Activated T-cell treated with anti-CD3 and anti-CD28 coated beads, Interleukin-2, amount 50 U/mL, for 72 hours (primary cell): Measurements from ENCODE around the gene RBM19. TPM values are rescaled to one million over a fixed set of nuclear protein-coding genes. Genes with fewer than 3 reads are reported as not detected.
"Not testable (repeated sequence)": the region's sequence is repeated elsewhere in the genome, so short reads cannot be mapped to it uniquely, and the experiment has no call there.

Source experiments
- ATAC-seq, 2 donors: fragments of 150-1000 bp; cut with Tn5 transposase; replicated peaks in 1 of 2; 2 replicates each; pipeline ENCODE4 v1.10.0; 2021; ENCODE audit warnings: moderate library complexity in 2 of 2, mild to moderate bottlenecking in 1 of 2
- DNase-seq, 2 donors: peaks; one replicate each; pipeline ENCODE4 v3.0.0; 2021 to 2022; ENCODE audit warnings: mixed read lengths in 1 of 2
- H3K27ac Mint-ChIP-seq: one replicate; pipeline ENCODE4 v1.8.0; 2022; ENCODE audit warnings: mild to moderate bottlenecking, moderate library complexity, mixed read lengths
- H3K27me3 Mint-ChIP-seq: one replicate; pipeline ENCODE4 v1.8.0; 2022; ENCODE audit warnings: low read depth, mixed read lengths
- H3K36me3 Mint-ChIP-seq, 2 donors: one replicate each; pipeline ENCODE4 v1.8.0; 2022; ENCODE audit warnings: mixed read lengths in 2 of 2, mild to moderate bottlenecking in 1 of 2; ENCODE audit not compliant: insufficient read depth in 2 of 2
- H3K4me1 Mint-ChIP-seq: one replicate; pipeline ENCODE4 v1.8.0; 2022; ENCODE audit warnings: low read depth, mixed read lengths
- H3K4me3 Mint-ChIP-seq, 2 donors: one replicate each; pipeline ENCODE4 v1.8.0; 2022; ENCODE audit warnings: mild to moderate bottlenecking in 2 of 2, mixed read lengths in 2 of 2, moderate library complexity in 2 of 2
- H3K9me3 Mint-ChIP-seq, 2 donors: one replicate each; pipeline ENCODE4 v1.8.0; 2022; ENCODE audit warnings: mixed read lengths in 2 of 2
- total RNA-seq, 2 donors: library from RNA; stranded (reverse); gene quantifications; one replicate each; pipeline ENCODE4 v1.2.3, GENCODE V29; 2022

Gene RBM19
- total RNA-seq, 2 donors from 2014 or later = 76.2 to 84.8 TPM

DNA sequence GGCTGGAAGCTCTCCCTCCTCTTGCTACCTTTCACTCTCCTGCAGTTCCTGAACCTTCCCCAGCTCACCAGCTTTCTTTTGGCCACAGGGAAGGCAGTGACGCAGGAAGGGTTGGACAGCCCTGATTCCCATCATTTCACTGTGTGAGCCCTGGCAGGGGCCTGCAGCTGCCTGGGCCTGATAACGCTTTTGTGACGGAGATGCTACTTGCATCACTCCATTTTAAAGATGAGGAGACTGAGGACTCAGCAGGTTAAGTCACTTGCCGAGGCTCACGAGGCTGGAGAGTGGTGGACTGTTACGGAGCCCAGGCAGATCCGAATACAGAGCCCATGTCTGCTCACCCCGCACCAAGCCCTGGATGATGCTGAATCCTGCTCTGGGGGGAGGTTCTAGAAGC is 145.3 kb downstream of the RBM19 start:
- no peak for DNase-seq
- H3K9me3 Mint-ChIP-seq = no peaks in the 10 kb centered on the region
- no peaks in the 10 kb centered on the region for H3K36me3 Mint-ChIP-seq
- no peak overlapping the region for H3K4me3 Mint-ChIP-seq
- ATAC-seq = no peak
- H3K27me3 Mint-ChIP-seq = no peaks in the 10 kb centered on the region
- H3K4me1 Mint-ChIP-seq = no peaks in the 10 kb centered on the region
- no peak overlapping the region for H3K27ac Mint-ChIP-seq

DNA sequence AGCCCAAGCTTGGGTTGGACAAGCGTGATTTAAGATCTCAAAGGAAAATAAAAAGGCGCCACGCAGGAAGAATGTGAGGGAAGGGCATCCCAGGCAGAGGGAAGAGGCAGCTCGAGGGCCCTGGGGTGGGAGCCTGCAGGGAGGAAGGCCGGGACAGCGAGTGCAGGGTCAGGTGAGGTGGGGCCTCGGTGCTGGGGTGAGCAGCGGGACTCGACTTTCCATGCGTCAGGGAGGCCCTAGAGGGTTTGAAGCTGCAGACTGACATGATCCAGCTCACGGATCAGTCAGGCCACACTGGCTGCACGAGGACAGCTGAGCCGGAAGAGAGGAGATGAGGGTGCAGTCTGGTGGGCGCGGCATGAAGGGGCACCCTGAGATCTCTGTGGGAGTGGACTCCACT is 145.8 kb downstream of the RBM19 start:
- no peaks in the 10 kb centered on the region for H3K4me1 Mint-ChIP-seq
- peaks cover 0 to 5% of the 10 kb centered on the region in 2 donors for H3K36me3 Mint-ChIP-seq
- no peak overlapping the region for H3K4me3 Mint-ChIP-seq
- peak overlapping the region; percentile 74 for H3K27ac Mint-ChIP-seq
- no peak for ATAC-seq
- H3K27me3 Mint-ChIP-seq = no peaks in the 10 kb centered on the region
- H3K9me3 Mint-ChIP-seq = no peaks in the 10 kb centered on the region
- no peak for DNase-seq

DNA sequence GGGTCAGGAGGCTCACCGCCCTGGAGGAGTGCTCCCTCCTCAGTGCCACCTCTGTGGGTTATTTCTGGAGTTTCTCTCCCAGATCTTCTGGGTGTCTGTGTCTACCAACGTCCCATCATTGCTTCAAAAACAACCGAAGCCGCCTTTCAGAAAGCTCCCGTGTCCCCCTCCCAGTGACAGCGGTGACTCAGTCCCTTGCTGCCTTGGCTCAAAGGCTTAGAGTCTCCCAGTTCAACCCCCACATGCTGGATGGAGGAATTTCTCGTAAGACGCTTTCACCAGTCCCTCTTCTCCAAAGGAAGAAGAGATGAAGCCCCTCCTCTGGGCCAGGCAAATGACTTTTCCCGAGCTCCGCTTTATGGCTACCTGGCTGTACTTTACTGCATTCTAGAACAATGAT is 146.6 kb downstream of the RBM19 start:
- Mint-ChIP-seq H3K36me3 (peaks cover 0 to 5% of the 10 kb centered on the region in 2 donors), H3K9me3 (no peaks in the 10 kb centered on the region), H3K4me1 (no peaks in the 10 kb centered on the region), H3K4me3 (no peak overlapping the region), H3K27me3 (no peaks in the 10 kb centered on the region), H3K27ac (no peak overlapping the region)
- no peak for DNase-seq
- no peak for ATAC-seq

DNA sequence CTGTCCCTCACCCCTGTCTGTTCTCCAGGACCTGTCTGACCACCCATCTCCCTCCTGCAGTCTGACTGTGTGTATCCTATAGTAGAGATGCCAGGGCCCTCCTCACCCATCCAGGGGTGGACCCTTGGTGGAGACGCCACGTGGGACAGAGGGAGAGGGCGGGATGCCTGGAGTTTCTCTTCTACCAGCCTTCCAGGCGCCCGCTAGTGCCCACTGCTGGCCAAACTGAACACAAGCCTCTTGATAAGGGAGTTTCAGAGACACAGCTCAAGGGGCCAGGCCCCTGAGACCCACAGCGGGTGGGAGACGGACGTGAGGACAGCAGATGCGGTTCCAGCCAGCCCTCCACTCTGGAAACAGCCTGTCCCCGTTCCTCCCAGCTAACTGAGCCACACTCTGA is 147.3 kb downstream of the RBM19 start:
- H3K4me3 Mint-ChIP-seq = no peak overlapping the region
- DNase-seq (no peak), ATAC-seq (no peak)
- H3K9me3 Mint-ChIP-seq = no peaks in the 10 kb centered on the region
- no peaks in the 10 kb centered on the region for H3K4me1 Mint-ChIP-seq
- peaks cover 0 to 5% of the 10 kb centered on the region in 2 donors for H3K36me3 Mint-ChIP-seq
- H3K27me3 Mint-ChIP-seq = no peaks in the 10 kb centered on the region
- H3K27ac Mint-ChIP-seq = no peak overlapping the region

DNA sequence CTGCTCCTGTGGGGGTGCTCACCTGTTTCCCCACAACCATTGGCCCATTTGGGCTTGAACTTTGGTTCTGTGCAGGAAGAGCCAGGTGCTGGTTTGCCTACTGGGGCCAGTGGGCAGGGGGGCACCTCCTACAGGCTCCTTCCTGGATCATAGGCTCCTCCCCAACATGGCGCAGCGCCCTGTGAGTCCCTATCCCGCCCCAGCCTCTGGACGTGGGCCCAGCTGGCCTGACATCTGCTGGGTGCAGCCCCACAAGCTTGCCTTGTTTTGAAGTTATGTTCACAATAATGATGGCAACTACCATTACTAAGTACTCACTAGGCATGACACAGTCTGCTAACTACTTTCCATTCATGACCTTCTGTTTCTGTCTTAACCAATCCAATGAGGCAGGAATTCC is 147.8 kb downstream of the RBM19 start:
- Mint-ChIP-seq H3K27me3 (no peaks in the 10 kb centered on the region), H3K4me3 (no peak overlapping the region), H3K27ac (no peak overlapping the region), H3K36me3 (peaks cover 0 to 5% of the 10 kb centered on the region in 2 donors), H3K9me3 (no peaks in the 10 kb centered on the region), H3K4me1 (no peaks in the 10 kb centered on the region)
- DNase-seq (no peak), ATAC-seq (no peak)

DNA sequence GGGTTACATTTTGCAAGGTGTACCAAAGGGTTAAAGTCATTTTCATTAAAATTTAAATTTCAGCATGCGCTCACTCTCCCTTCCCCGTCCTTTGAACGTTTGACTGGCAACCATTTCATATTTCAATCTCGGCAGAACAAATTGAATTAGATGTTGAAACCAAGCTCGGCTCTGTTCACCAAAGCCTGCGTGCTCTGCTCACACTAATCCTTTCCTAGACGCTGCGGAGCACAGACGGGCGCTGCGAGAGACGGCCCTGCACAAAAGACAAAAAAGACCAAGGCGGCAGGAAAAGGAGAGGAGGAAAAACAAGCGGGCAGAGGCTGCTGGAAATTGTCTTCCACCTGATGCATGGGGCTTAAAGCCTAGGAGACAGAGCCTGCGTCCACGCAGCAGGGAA is 149.3 kb downstream of the RBM19 start:
- no peak overlapping the region for H3K4me3 Mint-ChIP-seq

DNA sequence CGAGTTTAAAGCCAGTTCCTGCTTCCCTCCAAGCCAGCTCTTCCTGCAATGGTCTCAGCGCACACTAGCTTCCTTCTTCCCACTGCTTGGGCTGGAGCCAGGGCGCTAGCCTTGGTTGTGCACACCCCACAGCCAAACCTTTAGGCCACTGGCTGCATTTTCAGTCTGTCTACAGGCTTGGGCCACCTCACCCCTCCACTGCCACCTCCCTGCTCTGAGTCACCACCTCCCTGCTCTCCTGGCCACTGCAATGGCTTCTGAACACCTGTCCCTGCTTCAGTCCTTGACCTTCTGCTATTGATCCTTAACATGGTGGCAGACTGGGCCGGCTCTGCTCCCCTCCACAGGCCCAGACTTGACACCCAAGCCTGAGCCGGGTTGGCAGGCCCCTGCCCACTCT is 151.1 kb downstream of the RBM19 start:
- DNase-seq = no peak
- H3K36me3 Mint-ChIP-seq = peaks cover 0 to 5% of the 10 kb centered on the region in 2 donors
- H3K9me3 Mint-ChIP-seq = no peaks in the 10 kb centered on the region
- no peak overlapping the region for H3K27ac Mint-ChIP-seq
- H3K4me1 Mint-ChIP-seq = no peaks in the 10 kb centered on the region
- H3K4me3 Mint-ChIP-seq = no peak overlapping the region
- H3K27me3 Mint-ChIP-seq = no peaks in the 10 kb centered on the region
- no peak for ATAC-seq

More for the DNA sequence above, 149.3 kb downstream of the RBM19 start:
- ATAC-seq = no peak
- Mint-ChIP-seq H3K27ac (no peak overlapping the region), H3K9me3 (no peaks in the 10 kb centered on the region), H3K4me1 (no peaks in the 10 kb centered on the region), H3K27me3 (no peaks in the 10 kb centered on the region), H3K36me3 (peaks cover 0 to 5% of the 10 kb centered on the region in 2 donors)
- DNase-seq = no peak

DNA sequence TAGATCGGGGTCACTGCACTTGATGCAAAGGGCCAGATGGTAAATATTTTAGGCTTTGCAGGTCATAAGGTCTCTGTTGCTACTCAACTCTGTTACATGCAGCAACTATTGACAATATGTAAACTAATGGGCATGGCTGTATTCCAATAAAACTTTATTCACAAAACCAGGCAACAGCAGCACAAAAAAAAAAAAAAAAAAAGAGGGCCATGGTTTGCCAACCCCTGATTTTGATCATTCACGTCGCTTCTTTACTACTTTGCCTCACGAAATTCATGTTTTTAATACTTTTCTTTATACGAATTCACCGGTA is 152.9 kb downstream of the RBM19 start:
- Mint-ChIP-seq H3K27ac (no peak overlapping the region), H3K4me1 (no peaks in the 10 kb centered on the region), H3K9me3 (peaks cover 0 to 2% of the 10 kb centered on the region in 2 donors), H3K4me3 (no peak overlapping the region), H3K36me3 (peaks cover 3 to 11% of the 10 kb centered on the region in 2 donors), H3K27me3 (no peaks in the 10 kb centered on the region)
- ATAC-seq (no peak), DNase-seq (no peak)

DNA sequence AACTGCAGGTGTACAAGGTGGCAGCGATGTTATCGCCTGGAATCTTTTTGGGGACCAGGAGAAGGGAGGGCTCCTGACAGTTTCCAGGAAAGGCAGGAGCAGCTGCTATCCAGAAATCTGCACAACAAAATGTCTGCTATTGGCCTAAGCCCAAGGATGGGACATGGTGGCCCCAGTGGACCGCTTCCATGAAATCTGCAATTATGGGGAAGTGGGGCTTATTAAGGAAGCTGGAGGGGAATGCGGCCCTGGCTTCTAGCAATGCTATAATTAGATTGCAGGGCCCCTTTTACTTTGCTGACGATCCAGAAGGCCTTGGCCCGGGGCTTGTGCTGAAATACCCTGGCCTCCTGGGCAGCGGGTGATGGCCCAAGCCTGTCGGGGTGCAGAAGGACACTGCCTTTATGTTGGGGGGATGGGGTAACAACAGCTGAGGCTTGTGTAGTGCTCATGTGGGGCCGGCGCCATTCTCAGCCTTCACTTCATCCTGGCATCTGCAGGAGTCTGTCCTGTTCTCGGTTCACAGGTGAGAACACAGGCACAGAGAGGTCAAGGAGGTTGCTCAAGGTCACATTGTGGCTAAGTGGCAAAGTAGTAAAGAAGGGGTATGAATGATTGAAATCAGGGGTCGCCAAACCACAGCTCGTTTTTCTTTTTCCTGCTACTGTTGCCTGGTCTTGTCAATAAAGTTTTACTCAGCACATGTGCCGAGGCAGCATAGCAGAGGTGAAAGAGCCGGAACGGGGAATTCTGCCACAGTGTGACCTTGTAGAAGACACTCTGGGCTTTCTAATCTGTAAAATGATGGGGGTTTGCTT is 153.5 kb downstream of the RBM19 start:
- H3K27me3 Mint-ChIP-seq = no peaks in the 10 kb centered on the region
- H3K9me3 Mint-ChIP-seq = peaks cover 3 to 4% of the 10 kb centered on the region in 2 donors
- ATAC-seq = no peak
- H3K27ac Mint-ChIP-seq = no peak overlapping the region
- no peaks in the 10 kb centered on the region for H3K4me1 Mint-ChIP-seq
- peaks cover 6 to 14% of the 10 kb centered on the region in 2 donors for H3K36me3 Mint-ChIP-seq
- H3K4me3 Mint-ChIP-seq = no peak overlapping the region
- DNase-seq = no peak

DNA sequence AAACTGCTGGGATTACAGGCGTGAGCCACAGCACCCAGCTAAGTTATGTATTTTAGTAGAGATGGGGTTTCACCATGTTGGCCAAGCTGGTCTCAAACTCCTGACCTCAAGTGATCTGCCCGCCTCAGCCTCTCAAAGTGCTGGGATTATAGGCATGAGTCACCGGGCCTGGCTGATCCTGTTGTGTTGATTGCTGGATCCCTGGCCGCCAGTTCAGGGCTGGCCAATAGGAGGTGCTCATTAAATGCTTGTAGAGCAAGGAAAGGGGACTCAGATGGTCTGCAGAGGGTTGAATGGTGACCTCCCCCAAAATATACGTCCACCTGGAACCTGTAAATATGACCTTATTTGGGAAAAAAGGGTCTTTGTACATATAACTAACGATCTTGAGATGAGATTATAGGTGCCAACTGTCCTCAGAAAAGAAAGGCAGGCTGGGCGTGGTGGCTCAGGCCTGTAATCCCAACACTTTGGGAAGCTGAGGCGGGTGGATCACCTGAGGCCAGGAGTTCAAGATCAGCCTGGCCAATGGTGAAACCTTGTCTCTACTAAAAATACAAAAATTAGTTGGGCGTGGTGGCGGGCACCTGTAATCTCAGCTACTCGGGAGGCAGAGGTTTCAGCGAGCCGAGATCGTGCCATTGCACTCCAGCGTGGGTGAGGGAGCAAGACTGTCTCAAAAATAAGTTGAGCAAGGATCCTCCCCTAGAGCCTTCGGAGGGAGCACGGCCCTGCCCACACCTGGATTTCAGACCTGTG is 156.5 kb downstream of the RBM19 start:
- not testable (repeated sequence) for H3K9me3 Mint-ChIP-seq, H3K4me3 Mint-ChIP-seq, DNase-seq, ATAC-seq, H3K27me3 Mint-ChIP-seq, H3K27ac Mint-ChIP-seq, H3K4me1 Mint-ChIP-seq
- H3K36me3 Mint-ChIP-seq = peaks cover 9 to 14% of the 10 kb centered on the region in 2 donors

DNA sequence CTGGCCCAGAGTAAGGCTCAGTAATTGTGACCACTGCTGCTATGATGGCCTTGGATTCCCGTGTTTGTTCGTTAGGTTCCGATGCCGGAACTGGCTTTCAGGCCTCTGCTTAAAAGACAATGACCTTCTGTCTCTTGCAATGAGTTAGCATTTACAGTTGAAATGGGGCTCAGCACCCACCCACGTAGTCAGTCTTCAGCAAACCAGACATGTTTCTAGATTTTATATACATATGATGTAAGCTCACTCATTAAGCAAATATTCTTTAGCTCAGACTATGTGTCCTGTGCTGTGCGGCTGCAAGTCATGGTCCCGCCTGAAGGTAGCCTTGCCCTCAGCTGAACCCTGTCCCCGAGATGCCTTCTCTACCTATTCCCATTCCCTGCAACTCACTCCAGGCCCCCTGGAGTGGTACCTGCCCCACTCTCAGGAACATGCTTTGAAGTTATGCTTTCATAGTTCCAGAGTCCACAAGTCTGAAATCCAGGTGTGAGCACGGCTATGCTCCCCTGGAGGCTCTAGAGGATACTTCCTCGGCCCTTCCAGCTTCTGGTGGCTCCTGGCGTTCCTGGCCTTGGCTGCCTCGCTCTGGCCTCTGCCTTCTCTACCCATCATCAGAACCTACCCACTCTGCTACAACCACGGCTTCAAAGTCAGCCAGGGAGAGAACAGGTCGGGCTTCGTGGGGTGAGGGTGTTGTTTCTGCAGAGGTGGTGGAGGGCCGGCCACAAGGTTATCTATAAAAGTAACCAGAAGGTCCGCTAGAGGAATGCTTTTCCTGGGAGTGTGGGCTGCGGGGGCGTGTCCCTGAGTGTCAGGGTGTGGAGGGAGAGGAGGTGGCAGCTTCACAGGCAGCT is 157.8 kb downstream of the RBM19 start:
- ATAC-seq (no peak), DNase-seq (no peak)
- H3K27me3 Mint-ChIP-seq = no peaks in the 10 kb centered on the region
- H3K4me3 Mint-ChIP-seq = no peak overlapping the region
- peaks cover 9 to 14% of the 10 kb centered on the region in 2 donors for H3K36me3 Mint-ChIP-seq
- no peak overlapping the region for H3K27ac Mint-ChIP-seq
- no peaks in the 10 kb centered on the region for H3K4me1 Mint-ChIP-seq
- H3K9me3 Mint-ChIP-seq = peaks cover 5% of the 10 kb centered on the region in 2 donors

DNA sequence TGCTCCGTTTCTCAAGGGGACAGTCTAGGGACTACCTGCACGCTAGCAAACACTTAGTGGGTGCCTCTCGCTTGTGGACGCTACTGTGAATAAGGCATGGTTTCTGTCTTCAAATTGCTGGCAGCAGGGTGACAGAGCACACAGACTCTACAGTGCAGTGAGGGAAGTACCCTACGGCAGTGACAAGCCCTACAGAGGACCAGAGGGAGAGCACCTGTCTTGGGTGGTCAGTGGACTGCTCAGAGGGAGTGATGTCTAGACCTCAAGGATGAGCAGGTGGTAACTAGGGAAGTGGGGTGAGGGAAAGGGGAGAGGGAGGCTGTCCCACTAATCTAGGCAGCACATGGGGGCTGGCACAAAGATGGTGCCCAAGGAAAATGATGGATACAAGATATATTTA is 160.5 kb downstream of the RBM19 start:
- DNase-seq (no peak), ATAC-seq (no peak)
- Mint-ChIP-seq H3K4me1 (no peaks in the 10 kb centered on the region), H3K27me3 (no peaks in the 10 kb centered on the region), H3K4me3 (no peak overlapping the region), H3K9me3 (peaks cover 5% of the 10 kb centered on the region in 2 donors), H3K27ac (no peak overlapping the region), H3K36me3 (peaks cover 9 to 14% of the 10 kb centered on the region in 2 donors)
